Activated T-cell treated with anti-CD3 and anti-CD28 coated beads, Interleukin-2, amount 50 U/mL, for 48 hours (primary cell): Measurements from ENCODE around the gene PHLDA2.

Experiments used
- DNase-seq, 2 experiments: peaks; one replicate each; pipeline ENCODE4 v3.0.0-alpha.2; 2020

The PHLDA2 gene

GRCh38 chr11:2892215-2892966, 36.8 kb downstream of the PHLDA2 start:
- peak; percentile 80 to 85 for DNase-seq

- DNase-seq: peak in 1 of 2 experiments; percentile 33
These were observed 37.6 kb downstream of the PHLDA2 start for GRCh38 chr11:2891326-2892214.

GRCh38 chr11:2890466-2891294, 38.5 kb downstream of the PHLDA2 start:
- DNase-seq: peak in 1 of 2 experiments; percentile 20

DNA sequence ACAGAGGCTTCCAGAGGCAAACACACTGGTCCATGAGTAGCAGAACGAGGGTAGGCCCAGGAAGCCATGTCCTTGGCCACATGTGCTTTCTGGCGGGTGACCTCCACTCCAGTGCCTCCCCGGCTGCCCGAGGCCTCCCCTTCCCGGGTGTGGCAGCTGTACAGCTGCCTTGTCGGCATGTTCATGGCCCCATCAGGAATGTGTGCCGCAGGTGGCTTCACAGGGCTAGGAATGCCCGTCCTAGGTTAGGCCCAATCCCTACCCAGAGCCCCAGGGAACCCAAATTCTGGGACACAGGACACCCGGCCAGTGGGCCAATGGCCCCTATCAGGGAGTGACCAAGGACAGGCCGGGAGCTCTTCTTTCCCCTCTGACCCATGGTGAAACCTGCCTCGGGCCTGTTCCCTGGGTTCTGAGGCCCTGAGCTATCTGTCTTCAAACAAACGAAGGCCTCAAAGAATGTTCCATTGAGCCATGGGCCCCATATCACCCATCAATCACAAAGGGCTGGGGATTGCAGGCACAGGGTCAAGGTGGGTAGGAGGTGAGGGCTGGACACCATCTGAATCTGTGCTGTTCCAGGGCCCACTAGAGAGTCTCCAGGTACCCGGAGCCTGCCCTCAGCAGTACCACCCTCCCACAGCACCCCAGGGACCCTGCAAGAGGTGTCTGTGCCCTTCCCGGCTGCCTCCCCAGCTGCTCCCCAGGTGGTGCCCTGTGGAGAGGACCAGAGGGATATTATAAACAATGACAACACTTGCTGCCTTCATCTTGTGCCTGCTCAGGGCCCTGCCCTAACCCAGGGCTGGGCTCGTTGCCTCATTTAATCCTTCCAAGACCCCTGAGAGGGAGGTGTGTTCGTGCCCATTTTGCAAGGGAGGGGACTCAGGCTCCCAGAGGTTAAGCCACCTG, 39.6 kb downstream of the PHLDA2 start:
- peak in 1 of 2 experiments; percentile 18 for DNase-seq

- DNase-seq: peak; percentile 93
These were observed 40.8 kb downstream of the PHLDA2 start for GRCh38 chr11:2888266-2888968.

DNA sequence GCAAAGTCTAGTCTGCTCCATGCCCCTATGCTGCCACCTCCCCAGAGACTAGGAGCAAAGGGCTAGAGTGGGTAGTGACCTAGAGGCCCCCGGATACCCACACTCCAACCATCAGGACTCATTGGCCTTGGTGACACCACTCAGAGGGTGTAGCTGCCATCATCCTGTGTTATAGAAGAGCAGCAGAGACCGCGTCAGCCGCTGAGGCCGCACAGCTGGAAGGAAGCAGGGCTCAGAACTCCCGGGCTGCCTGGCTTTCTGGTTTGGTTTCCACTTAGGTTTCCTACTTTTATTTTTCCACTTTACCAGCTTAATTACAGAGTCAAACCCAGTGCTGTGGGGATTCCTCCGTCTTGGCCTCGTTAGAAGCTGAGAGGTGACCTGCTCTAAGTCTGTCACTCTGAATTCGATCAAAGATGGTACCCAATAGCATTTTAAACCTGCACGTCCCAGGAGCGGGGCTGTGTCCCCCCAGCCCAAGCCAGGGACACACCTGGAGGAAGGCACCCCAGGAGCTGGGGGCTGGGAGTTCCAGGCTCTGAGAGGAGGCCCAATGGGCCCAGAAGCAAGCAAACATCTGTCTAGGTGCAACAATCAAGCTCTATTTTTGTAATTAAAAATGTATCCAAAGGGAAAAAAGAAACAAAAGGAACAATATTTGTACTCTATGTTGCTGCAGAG, 41.6 kb downstream of the PHLDA2 start:
- DNase-seq: peak in 1 of 2 experiments; percentile 19

DNA sequence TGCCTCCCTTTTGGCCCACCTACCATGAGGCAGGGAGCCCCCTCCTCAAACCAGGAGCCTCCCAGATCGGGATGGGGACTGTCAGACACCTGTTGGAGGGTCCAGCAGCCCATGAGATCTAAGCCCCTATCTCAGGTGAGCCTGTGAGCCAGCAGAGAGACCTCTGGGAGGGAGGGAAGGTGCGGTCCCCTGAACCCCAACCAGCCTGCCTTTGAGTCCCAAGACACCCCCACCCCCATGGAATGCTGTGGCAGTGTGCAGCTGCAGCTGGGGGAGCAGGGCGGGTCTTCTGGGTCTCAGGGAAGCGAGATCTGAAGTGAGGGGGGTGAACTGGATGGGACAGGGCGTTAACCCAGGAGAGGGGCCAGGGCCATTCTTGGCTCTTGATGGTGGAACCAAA, 42.3 kb downstream of the PHLDA2 start:
- DNase-seq: peak in 1 of 2 experiments; percentile 27

- DNase-seq: peak; percentile 42 to 44
These were observed 42.9 kb downstream of the PHLDA2 start for GRCh38 chr11:2886191-2886894.

GRCh38 chr11:2885678-2886081, 43.5 kb downstream of the PHLDA2 start, which contains the start of gene CDKN1C:
Gene CDKN1C, minus strand, starts transcription at chr11:2885775. Its CDS starts 319 bp downstream, at chr11:2885456.
- peak; percentile 81 to 84 for DNase-seq

DNA sequence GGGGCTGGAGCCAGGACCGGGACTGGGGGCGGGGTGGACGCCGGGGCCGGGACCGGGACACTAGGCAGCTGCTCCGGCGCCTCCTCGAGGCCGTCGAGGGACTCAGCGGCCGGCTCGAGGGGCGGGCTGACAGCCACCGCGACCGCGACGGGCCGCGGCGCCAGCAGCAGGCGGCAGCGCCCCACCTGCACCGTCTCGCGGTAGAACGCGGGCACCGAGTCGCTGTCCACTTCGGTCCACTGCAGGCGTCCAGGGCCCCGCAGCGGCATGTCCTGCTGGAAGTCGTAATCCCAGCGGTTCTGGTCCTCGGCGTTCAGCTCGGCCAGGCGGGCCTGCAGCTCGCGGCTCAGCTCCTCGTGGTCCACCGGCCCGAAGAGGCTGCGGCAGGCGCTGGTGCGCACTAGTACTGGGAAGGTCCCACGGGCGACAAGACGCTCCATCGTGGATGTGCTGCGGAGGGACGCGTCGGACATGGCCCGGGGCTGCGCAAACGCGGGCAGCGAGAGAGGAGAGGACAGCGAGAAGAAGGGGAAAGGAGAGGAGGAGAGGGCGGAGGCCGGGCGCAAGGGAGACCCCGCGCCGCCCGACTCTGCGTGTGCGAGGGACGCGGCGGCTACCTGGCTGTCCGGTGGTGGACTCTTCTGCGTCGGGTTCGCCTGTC, 44.1 kb downstream of the PHLDA2 start:
- DNase-seq: peak in 1 of 2 experiments; percentile 58

GRCh38 chr11:2883979-2884815, 45.0 kb downstream of the PHLDA2 start:
- peak in 1 of 2 experiments; percentile 31 for DNase-seq

GRCh38 chr11:2883640-2883978, 45.6 kb downstream of the PHLDA2 start:
- DNase-seq: no peak

GRCh38 chr11:2882396-2883110, 46.7 kb downstream of the PHLDA2 start:
- DNase-seq: no peak

- DNase-seq: no peak
These were observed 47.2 kb downstream of the PHLDA2 start for GRCh38 chr11:2881981-2882375.

DNA sequence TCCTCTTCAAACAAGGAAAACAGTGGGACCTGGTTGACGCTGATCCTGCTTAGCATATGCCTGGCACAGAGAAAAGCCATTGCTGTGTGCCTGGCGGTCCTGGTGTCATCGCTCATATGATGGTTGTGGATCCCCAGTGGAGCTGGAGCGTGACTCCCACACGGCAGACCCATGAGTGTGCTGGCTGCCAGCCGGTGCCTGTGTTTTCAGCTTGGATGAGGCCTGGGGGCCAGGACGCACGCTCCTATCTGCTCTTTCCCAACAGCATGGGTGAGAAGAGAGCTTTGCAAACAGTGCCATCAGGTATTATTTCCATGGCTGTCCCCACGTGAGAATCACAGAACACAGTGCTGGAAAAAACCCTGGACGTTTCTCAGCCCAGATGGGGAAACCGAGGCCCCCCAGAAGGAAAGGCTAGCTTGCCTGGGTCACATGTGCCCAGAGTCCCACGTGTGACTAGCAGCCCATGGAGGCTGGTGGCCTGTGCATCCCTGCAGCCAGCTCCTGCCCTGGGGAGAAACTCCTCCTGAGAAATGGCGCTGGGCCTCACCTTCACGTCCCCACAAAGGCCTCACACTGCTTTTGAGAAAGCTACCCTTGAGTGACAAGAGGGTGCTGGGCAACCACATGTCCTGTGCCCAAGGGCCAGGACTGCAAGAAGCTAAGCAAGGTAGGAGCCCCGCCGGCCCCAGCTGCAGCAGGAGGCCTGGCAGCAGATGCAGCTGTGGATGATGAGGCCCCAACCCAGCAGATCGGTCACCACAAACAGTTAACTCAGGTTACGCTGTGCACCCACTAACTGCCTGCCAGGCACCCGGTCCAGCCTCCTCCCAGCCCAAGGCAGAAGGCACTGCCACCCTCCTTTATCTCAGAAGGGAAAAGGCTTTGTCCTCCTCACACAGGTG, 47.9 kb downstream of the PHLDA2 start:
- DNase-seq: no peak

DNA sequence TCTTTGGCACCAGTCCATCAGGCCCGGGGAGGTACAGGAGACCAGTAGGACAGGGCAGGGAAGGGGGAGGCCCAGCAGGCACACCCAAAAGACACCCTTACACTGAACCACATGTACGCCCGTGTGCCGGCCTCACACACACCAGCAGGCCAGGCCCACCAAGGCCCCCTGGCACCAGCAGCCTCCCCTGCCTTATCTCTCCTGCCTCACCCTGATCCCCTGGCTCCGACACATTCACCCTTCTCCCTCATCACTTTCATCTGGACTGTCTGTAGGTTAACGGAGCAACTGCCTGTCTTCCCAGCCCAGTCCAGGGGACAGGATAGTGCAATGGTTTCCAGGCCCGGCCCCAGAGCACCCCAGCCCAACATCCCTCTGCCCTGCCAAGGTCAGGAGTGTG, 48.6 kb downstream of the PHLDA2 start:
- no peak for DNase-seq

GRCh38 chr11:2878782-2879181, 50.4 kb downstream of the PHLDA2 start:
- DNase-seq: no peak
